Germinal center (tissue), 1 donor: ENCODE data around the gene ANKRD7.
"Not testable (repeated sequence)": the region's sequence is repeated elsewhere in the genome, so short reads cannot be mapped to it uniquely, and the experiment has no call there.

Experiments used
- DNase-seq: peaks from one replicate; pipeline ENCODE4 v3.0.0; 2012; ENCODE audit warnings: mixed read lengths, low spot score

ANKRD7 gene

DNA sequence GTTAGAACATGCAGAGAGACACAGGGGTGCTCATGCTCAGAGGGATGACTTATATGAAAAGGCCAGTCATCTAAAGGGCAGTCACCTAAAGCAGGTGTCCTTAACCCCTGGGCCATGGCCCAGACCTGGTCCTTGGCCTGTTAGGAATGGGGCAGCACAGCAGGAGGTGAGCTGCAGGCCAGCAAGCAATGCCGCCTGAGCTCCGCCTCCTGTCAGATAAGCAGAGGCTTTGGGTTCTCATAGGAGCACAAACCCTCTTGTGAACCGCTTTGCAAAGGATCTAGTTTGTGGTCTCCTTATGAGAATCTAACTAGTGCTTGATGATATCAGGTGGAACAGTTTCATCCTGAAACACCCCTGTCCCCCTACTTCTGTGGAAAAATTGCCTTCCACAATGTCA is 14.5 kb downstream of the ANKRD7 start:
- no peak for DNase-seq

DNA sequence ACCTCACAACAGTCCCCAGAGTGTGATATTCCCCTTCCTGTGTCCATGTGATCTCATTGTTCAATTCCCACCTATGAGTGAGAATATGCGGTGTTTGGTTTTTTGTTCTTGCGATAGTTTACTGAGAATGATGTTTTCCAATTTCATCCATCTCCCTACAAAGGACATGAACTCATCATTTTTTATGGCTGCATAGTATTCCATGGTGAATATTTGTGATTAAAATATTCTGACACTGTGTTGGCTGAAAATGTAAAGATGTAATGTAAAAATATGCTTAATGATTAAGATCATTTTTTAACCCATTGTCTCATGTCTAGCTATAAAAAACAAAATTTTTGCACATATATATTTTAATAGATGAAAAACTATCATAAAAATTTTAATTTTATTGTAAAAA is 15.8 kb downstream of the ANKRD7 start:
- not testable (repeated sequence) for DNase-seq

DNA sequence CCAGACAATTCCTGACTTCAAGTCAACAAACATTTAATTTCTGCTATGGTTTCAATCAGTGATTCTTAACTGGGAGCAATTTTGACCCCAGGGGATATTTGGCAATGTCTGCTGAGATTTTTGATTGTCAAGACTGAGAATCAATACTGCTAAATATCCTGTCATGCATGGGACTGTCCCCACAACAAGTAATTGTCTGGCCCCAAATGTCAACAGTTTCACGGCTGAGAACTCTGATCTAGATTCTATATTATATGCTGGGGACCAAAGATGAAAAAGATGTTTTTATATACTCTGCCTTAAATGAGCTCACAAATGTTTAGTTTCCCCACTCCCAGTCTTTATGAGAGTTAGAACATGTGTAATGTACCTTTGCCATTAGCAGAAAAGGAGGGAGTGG is 19.2 kb downstream of the ANKRD7 start:
- DNase-seq = no peak

DNA sequence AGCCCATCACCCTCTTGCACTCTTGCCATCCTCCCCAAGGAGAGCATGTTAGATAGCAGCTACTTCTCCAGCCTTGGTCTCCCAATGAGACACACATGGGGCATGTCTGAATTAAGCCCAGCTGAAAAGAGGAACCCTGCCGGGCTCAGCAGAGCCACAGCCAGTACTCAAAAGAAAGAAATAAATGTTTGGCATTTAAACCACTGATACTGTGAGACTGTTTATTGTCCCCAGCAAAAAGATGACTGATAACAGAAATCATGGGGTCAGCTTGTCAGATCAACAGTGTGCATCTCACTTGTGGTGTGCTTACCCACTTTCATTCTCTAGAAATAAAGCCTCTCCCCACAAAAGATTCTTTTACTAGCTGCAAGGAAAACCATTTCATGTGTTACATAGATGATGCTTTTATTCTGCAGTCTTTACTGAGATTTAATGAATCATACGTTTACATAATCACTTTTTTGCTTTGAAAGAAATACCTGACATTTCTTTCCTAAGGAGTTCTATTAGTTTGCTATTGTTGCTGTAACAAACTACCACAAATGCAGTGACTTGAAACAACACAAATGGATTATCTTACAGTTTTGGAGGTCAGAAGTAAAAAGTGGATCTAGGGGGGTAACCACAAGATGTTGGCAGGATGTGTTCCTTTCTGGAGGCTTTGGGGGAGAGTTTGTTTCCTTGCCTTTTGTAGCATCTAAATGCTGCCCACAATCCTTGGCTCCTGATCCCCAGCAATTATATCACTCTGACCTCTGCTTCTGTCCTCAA is 20.9 kb downstream of the ANKRD7 start:
- DNase-seq = no peak

DNA sequence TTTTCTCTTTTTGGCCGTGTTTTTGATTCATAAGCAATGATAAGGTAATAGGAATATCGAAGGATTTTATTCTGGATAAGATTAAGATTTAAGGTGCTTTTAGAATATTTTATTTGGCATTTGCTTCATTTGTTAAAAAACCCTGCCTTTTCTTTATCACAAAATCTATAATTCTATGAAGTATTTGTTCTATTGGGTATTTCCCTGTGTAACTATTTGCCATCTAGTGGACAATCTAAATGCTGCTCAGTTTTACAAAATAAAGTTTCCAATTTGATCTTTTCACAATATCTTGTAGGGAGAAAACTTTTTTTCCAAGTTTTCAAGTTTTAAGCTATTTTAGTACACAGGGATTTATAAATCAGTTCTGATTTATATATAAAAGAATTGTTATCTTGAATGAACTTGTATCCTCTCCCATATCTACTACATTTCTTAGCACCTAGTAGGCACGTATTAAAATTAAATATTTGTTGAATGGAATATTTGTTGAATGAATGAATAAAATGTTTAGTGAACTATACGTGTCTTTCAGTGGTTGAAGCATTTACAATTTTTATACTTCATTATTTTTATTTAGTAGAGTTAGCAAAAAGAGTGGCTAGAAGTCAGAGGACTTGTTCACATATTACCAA is 26.5 kb downstream of the ANKRD7 start:
- no peak for DNase-seq

DNA sequence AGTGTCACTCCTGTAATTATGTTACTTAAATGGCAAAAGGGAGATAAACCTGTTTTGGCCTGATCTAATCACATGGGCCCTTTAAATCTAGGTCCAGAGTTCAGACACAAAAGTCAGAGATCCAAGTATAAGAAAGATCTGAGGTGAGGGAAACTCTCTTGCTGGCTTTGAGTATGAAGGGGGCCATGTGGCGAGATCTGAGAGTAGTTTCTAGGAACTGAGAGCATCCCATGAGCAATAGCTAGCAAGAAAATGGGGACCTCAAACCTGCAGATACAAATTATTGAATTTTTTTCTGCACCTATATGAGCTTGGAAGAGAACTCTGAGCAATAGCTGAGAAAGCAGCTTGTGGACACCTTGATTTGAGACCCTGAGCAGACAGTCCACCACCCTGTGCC is 27.6 kb downstream of the ANKRD7 start:
- DNase-seq = no peak

DNA sequence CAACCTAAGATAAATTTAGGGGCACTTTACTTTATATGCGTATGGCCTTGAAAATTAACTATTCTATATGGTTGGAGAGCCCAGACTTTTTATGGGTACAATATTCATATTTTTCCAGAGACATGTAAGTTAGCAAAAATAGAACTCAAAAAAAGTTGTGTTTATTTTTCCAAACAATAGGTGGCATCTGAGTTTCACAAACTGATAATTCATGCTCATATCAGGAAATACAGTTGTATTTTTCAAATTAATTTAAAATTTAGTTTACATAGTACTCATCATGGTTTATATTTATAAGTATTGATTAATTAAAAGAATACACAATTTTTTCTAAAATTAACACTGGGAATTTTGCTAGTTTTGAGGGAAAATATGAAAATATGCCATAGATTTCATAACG is 34.6 kb downstream of the ANKRD7 start:
- no peak for DNase-seq

DNA sequence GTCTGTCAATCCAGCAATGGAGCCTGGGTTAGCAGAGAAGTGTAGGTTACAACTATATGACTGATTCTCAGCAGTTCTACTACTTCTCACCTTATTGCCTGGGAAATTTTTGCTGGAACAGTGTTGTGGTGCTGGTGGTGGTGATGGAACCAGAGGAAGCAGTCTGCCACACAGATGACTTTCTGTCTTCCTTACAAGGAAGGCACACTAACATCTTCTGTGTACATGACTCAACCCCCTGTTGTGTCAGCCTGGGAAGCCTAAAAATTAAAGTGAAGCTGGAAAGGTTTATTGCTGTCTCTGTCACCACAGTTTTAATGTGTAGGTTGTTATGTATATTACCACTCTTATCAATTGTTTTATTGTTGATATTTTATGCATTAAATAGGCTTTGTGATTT is 40.3 kb downstream of the ANKRD7 start:
- no peak for DNase-seq

DNA sequence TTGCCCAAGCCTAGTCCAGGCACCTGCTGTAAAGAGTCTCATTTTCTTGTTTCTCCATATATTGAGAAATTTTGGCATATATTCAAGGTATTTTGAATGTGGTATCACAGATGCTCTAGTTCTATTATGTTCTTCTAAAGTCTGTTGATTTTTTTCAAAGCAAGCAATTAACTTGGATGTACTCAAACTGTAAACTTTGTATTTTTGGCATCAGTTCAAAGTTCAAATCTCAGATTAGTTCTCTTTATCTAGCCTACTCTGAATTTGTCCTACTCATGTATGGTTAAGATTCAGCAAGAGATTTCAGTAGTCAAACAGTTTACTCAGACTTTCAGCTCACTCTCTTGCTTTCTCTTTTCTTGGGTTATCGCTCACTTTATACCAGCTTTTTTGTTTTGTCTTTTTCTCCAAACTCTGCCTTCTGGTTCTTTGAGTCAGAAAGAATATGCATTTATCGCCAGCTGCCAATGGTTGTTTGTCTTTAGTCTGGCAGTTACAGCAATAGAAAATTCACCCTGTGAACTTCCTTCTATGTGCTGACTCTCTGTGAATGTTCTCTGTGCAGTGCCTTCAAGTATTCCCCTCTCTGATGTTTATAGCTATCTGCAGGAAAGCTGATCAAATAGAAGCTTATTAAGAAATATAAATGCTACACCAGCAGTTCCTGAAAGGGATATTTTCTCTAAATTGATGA is 56.0 kb downstream of the ANKRD7 start:
- DNase-seq = no peak

DNA sequence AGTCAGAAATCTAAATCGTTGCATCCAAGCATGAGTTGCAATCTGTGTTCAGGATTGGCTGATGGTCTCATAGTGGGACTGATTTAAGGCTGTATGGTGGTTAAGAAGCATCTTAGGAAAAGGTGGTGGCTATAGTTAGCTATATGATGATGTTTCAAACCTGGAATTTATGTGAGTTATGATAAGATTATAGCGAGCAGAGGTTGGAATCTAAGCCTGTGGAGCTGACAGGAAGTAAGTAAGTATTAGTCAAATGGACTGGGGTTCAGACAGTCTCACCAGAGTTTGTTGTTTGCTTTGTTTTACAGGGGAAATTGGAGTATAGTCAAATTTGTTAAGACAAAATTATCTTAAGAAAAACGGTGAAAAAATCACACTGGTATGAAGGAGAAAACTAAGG is 56.7 kb downstream of the ANKRD7 start:
- DNase-seq = no peak

DNA sequence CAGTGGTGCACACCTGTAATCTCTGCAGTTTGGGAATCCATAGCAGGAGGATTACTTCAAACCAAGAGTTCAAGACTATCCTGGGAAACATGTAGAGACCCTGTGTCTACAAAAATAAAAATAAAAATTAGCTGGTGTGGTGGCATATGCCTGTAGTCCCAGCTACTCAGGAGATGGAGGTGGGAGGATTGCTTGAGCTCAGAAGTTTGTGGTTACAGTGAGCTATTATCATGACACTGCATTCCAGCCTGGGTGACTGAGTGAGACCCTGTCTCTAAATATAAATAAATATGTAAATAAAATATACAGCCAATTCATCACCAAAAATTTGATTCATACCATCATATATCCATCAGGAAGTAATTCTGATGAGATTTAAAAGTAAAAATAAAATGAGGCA is 60.9 kb downstream of the ANKRD7 start:
- no peak for DNase-seq

DNA sequence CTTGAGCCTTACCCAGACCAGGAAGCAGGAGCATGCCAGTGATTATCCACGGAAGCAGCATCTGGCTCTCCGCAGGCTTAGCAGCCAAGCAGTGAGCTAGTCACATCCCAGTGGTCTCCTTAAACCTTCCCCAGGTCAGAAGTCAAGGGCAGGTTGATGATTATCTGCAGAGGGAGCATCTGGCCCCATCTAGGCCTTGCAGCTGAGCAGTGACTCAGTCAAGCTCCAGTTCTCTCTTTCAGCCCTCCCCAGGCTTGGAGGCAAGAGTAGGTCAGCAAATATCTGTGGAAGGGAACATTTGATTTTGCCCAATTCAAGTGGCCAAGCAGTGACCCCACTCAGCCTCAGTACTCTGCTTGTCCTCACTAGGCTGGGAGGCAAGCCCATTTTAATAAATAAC is 61.6 kb downstream of the ANKRD7 start:
- no peak for DNase-seq

DNA sequence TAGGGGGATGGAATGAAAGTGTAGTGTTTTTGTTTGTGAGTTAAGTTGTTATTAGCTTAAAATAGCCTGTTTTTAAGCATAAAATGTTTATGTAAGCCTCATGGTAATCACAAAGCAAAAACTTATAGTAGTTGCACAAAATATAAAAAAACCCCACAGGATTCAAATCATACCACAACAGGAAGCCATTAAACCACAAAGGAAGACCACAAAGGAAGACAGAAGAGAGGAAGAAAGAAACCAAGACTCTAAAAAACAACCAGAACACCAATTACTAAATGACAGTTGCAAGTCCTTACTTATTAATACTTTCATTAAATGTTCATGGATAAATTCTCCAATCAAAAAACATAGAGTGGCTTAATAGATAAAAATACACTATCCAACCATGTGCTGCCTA is 63.6 kb downstream of the ANKRD7 start:
- no peak for DNase-seq

DNA sequence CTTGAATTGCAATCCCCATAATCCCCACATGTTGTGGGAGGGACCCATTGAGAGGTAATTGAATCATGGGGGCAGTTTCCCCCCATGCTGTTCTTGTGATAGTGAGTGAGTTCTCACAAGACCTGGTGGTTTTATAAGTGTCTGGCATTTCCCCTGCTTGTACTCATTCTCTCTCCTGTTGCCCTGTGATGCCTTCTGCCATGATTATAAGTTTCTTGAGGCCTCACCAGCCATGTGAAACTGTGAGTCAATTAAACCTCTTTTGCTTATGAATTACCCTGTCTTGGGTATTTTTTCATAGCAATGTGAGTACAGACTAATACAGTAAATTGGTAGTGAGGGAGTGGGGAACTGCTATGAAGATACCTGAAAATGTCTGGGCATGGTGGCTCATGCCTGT is 65.0 kb downstream of the ANKRD7 start:
- DNase-seq = no peak
